SK-N-MC (cell line): Measurements from ENCODE around the gene STK4.

Experiments
- EZH2 ChIP-seq: fragments of 200-600 bp; sonication (generic); IDR thresholded peaks from one replicate; pipeline ENCODE4 v1.6.1; 2017; ENCODE audit warnings: antibody characterized with exemption
- FOXP2 ChIP-seq: optimal IDR thresholded peaks from 2 replicates; pipeline ENCODE3; 2011; ENCODE audit warnings: mild to moderate bottlenecking, moderate library complexity; ENCODE audit not compliant: insufficient read depth; ENCODE audit errors: extremely low read length, control extremely low read depth
- POLR2AphosphoS5 ChIP-seq: IDR thresholded peaks from 2 replicates; pipeline ENCODE4 v1.6.1; 2012; ENCODE audit warnings: mild to moderate bottlenecking, low read depth, low read length, borderline replicate concordance

DNA sequence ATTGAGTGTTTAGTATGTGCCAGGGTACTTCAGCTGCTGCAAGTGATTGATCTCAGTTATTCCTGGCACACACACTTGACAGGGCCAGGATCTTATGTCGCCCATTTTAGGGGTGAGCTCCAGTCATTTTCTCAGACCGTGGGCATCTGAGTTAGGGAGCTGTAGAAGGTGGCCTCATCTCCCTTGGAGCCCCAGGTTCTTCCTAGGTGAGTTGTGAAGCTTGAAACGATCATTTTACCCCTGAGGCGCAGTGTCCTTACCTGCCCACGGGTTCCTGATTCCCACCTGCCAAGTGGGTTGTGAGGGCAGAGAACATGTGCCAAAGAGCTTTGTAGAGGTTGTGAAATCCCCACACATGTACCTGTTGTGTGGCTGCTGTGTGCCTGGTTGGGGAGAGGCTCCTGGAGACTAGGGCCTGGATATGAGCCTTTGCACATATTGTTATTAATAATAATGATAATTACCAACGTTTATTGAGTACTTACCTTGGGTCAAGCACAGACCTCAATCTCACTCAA, 135.1 kb downstream of the STK4 start:
- TF ChIP-seq POLR2AphosphoS5 (no peak), EZH2 (no peak), FOXP2 (no peak)
